Measurements from ENCODE around the gene GALNT4.

- TF ChIP-seq, protein P1, sequence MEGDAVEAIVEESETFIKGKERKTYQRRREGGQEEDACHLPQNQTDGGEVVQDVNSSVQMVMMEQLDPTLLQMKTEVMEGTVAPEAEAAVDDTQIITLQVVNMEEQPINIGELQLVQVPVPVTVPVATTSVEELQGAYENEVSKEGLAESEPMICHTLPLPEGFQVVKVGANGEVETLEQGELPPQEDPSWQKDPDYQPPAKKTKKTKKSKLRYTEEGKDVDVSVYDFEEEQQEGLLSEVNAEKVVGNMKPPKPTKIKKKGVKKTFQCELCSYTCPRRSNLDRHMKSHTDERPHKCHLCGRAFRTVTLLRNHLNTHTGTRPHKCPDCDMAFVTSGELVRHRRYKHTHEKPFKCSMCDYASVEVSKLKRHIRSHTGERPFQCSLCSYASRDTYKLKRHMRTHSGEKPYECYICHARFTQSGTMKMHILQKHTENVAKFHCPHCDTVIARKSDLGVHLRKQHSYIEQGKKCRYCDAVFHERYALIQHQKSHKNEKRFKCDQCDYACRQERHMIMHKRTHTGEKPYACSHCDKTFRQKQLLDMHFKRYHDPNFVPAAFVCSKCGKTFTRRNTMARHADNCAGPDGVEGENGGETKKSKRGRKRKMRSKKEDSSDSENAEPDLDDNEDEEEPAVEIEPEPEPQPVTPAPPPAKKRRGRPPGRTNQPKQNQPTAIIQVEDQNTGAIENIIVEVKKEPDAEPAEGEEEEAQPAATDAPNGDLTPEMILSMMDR (optimal IDR thresholded peaks at IDR 0.05 in 1 of 3, IDR thresholded peaks at IDR 0.05 in 1 of 3, conservative IDR thresholded peaks at IDR 0.05 in 1 of 3; ENCODE audit: extremely low read depth in 1 of 3, insufficient read depth in 2 of 3, low read length in 3 of 3) = no peak
- TF ChIP-seq EZH2 (IDR thresholded peaks at IDR 0.05; ENCODE audit: low read length) = no peak
Observed at GRCh38 chr12:89528434-89528833, 3.8 kb upstream of the GALNT4 start.
